GM20431 (cell line): ENCODE results near the gene C16orf95.

Experiments used
- in situ Hi-C: fragments of 300-500 bp; cut with MseI, MboI; formaldehyde crosslinking; loops from one replicate; pipeline ENCODE4 v1.15.0; 2020; ENCODE audit warnings: low sequenced_read_pairs; ENCODE audit not compliant: unreplicated experiment

The C16orf95 gene

DNA sequence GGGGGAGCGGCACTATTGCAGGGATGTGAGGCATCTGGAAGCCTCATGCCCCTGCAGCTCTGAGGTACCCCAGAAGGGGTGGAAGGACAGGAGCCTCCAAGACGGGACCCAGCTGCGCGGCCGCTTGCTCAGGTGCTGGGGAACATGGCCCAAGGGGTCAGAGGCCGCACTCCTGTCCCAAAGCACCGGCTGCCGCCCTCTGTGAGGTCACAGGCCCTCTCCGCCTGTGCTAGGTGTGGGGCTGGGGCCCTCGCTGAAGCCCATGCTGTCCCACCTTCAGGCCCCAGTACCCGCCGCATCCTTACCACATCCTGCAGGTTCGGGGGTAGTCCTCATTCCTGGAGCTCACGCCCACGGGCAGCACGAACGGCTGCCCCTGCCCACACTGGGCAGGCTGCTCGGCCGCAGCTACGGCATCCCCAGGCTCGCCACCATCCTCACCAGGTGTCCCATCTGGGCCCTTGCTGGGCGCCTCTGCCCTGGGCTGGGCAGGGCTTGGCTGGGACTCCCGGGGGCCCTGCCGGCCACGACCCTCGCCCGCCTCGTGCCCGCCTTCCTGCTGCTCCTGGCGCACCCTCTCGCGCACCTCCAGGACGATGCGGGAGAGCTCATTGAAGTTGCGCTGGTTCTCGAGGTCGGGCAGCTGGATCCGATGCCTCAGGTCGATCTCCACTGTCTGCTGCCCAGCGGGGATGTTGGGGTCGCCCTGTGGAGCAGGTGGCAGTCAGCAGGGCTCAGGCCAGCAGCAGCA is 16.6 kb upstream of the C16orf95 start:
- in situ Hi-C loops: no loop called here

DNA sequence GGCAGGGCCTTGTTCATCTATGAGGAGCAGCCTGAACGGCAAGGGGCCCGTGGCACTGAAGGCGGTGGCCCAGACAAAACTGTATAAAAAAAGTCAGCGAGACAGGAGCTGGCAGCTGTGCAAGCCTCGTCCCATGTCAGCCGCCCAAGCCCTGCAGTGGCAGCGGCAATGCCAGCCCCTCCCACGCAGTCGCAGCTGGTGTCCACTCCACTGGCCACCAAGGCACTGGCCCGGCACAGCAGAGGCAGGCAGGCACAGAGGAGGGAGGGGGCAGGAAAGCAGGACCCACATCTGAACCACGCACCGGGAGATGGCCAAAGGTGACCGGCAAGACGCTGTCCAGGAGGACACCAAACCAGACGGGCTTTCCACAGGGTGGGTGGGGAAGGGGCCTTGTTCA is 15.9 kb upstream of the C16orf95 start:
- in situ Hi-C loops: no loop called here

DNA sequence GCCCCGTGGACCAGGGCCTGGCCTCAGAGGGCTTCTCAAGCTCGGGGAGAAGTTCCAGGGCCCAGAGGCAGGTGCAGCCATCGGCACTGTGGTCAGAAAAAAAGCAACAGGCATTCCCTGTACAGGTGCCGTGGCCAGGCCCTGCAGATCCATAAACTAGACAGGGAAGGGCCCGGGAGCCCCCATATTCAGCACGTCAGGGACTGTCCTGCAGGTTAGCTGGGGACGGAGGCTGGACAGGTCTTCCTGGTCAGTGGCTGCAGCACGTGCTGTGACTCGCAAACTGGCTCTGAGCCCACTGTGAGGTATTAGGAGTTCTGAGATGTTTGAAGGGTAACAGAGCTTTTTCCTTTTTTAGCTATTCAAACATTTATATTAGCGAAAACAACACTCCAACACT is 15.0 kb upstream of the C16orf95 start:
- in situ Hi-C loops: no loop called here

DNA sequence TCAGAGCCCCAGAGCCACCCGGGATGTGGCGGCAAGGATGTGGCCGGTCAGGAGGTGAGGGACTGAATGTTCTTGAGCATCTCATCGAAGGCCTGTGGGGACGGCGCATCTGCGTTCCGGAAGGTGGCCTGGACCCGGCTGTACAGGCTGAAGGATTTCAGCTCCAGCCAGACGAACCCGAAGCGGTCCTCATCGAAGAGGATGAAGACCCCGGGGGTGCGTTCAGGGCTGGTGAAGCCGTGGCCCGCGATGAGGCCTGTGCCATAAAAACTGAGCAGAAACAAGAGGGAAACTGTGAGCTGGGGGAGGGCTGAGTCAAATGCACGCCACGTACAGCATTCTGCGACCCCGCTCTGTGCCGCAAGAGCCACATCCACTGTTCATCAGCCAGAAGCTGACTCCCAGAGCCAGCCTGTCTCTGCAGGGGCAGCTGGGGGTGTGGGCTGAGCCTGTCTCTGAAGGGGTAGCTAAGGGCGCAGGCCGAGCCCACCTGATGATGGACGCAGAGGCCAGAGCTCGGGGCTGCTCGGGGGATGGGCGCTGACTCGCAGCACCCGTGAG is 14.1 kb upstream of the C16orf95 start:
- in situ Hi-C loops: no loop called here

DNA sequence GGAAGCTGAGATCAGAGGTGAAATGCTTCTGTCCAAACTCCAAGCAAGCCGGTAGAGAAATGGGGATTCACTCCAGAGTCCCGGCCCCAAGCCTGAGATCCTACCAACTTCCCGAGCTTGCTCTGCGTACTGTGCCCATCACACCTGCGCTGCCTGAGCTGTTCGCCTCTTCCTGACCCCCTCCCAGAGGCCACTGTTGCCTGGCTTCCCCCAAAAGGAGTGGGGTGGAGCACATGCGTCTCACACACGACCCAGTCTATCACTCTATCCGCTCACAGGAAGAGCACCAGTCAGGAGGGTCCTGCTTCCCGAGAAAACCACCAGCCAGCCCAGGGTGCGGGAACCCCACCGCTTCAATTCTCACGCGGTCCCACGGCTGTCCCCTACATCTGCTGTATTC is 13.5 kb upstream of the C16orf95 start:
- in situ Hi-C loops: no loop called here

DNA sequence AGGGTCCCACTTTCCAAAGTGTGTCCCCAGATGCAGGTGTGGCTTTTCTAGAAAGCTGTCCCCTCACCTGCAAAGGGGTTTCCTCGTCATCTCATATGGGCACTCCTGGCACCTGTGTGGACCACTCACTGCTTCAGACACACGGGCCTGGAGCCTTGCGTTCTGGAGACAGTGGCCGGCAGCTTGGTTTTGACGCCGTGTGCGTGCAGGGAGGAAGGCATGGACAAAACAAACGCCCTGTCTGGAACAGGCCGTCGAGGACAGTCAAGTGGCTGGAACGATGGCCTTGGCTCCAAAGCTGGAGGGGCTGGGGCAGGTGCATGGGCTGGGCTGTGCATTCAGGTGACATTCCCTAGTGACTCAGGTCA is 13.0 kb upstream of the C16orf95 start:
- in situ Hi-C loops: no loop called here

DNA sequence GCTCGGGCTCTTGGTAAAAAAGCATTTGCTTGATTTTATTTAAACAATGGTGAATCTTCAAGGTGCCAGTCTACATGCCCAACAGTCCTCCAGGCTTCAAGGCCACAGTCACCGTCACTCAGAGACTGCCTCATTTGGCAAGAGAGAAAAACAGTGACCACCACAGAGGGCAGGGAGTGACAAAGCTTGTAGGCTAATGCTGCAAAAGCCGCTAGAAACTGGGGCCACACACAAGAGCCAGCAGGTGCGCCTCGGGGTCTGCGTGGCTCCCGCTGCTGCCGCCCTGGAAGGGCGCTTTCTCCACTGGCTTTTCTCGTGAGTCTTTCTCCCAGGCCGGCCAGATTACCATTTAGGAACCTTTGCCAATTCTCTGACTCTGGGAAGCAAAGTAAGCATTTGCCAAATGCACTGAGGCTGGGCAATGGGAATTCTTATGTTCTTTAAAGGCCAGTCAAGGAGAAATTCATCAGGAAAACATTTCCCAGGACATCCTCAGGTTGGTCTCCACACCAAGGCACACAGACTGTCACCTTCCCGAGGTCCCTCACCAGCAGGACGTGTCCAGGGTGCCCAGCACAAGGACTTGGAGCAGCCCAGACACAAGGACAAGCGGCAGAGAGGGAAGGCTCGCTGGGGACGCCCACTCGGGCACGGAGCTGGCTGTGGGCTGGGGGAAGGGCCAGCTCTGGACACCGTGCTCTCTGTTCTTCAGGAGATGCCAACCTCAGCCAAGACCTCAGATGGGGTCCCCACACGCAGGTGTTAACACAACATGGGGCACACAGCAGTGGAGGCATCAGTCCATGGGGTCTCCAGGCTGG is 12.5 kb upstream of the C16orf95 start:
- in situ Hi-C loops: no loop called here

DNA sequence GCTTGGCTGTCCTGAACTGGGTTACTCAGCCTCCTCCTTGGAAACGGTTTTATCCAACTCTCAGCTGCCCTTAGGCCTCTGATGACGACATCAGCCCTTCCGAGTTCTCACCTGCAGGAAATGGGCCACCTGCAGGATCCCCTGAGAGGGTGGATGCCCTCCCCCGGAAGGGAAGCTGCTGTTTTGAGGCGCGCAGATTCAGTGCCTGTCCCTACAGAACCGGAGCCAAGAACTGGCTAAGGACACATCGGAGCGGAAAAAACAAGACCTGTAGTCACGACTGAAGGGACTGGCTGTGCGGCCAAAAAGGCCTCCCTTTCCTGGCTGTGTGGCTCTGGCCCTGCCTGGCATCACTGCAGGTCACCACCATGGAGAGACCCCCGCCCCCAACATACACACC is 11.7 kb upstream of the C16orf95 start:
- in situ Hi-C loops: no loop called here

DNA sequence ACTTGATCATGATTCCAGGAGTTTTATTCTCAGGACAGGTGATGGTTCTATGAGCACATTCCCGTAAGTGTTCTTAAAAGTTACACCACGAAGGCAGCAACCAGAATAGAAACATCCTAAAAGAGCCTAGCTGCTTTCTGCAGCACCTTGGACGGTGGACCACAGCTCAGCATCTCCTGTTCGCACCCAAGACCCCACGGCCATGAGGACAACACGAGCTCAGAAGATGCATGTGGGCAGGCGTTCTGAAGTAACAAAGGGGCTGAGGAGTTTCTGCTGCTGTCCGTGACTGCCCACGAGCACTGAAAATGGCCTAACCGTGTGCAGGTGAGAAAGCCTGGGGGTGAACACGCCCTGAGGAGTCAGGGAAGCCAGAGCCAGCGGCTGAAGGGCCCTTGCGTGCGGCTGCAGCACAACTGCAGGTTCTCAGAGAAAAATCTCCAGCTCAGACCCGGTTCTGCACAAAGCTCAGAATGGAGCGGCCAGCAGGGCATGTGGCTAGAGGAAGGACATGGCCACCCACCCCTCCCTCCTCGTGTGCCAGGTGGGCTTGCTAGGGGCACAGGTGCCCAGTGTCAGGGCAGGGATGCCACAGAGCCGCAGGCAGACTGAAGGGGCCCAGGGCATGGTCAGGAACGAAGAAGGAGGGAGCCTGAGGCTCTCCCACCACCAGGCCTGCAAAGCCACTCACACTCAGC is 10.8 kb upstream of the C16orf95 start:
- in situ Hi-C loops: no loop called here

DNA sequence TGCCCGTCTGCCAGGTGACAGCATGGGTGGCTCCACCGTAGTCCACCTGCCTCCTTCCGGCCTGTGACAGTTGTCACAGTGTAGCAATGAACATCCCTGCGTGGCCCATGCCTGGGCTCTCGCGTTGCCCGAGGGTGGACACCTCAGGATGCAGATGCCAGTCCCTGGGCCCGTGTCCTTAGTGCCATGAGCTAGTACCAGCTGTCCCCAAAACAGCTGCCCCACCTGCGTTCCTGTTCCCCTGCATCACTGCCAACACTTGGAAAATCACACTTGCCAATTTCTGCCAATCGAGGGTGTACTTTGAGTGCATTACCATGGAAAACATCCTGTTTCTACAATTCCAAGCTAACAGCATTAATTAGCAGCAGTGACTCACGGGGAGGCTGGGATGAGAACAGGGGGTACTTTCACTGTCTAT is 9.0 kb upstream of the C16orf95 start:
- in situ Hi-C loops: no loop called here

DNA sequence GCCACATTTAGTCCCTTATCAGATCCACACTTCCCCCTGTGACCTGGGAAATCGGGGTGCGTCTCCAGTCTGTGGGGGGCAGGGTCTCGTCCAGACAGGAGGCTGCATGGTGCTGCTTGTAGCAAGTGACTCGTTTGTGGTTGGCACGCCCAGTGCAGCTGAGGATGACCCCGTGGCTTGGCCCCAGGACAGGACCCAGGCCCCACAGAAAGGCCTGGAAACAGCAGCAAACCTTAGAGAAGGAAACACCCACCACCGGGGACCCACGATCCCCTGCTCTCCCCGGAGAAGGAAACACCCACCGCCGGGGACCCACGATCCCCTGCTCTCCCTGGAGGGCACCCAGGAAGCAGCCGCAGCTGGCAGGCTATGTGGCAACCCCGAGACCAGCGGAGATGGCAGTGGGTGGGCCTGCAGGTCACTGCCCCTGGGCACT is 8.2 kb upstream of the C16orf95 start:
- in situ Hi-C loops: no loop called here

DNA sequence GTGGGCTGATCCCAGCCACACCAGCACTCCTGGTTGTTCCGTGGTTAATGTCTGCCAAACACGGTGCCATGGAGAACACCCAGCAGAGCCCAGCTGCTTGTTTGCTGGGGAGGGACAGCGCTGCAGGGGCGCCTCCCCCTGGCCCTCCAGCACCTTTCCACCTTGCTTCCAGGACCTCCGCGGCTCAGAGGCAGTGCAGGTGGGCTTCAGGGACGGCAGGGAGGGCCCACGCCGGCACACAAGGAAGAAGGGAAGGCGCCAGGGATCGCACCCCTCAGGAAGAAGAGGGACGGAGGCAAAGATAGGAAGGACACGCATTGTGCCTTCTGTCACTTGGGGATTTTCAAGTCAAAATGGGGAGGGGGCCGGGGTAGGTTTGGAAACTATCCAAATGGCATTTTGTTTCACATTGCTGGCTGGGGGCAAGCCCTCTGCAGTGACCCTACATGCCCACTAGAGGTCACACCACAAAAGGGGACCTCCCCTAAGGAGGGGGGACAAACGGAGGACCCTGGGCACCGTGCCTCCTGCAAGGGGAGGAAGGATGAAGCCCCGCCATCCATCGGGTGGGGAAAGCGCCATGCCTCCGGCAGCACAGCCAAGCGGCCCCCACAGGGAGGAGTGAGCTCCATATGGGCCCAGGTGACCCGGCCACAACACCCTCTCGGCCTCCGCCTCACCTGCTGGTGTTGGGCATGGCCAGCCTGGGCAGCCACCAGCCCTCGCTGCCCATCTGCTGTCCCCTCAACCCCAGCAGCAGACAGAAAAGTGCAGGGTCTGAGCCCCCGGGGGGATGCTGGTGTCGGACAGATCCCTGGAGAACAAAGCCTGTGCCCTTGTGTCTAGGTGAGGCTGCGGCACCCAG is 7.5 kb upstream of the C16orf95 start:
- in situ Hi-C loops: no loop called here

DNA sequence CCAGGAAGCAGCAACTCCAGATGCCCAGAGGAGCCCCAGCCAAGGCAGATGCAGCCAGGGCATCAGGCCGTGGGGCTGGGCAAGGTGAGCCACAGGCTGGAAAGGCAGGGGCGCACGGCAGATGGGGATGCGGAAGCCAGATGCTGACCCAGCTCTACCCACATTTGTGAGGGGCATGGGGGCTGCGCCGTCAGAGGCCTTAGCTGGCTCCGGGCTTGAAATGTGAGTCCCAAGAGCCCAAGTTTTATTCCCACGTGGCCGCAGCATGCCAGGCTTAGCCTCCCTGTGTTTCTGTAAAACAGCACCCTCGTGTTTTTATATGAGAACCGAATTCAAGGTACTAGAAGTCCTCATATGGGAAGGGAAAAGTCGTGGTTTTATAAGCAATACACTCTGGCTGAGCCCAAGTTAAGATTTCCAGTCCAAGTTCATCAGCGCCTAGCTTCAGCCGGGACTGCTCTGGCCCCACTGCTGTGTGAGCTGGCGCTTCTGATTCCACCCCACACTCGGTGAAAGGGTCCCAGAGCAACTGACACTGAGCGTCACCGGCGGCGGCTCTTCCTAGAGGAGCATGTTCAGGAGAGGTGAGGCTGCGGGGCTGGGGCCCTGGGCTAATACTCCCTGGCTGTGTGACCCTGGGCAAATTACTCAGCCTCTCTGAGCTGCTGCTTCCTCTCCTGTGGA is 6.7 kb upstream of the C16orf95 start:
- in situ Hi-C loops: no loop called here

DNA sequence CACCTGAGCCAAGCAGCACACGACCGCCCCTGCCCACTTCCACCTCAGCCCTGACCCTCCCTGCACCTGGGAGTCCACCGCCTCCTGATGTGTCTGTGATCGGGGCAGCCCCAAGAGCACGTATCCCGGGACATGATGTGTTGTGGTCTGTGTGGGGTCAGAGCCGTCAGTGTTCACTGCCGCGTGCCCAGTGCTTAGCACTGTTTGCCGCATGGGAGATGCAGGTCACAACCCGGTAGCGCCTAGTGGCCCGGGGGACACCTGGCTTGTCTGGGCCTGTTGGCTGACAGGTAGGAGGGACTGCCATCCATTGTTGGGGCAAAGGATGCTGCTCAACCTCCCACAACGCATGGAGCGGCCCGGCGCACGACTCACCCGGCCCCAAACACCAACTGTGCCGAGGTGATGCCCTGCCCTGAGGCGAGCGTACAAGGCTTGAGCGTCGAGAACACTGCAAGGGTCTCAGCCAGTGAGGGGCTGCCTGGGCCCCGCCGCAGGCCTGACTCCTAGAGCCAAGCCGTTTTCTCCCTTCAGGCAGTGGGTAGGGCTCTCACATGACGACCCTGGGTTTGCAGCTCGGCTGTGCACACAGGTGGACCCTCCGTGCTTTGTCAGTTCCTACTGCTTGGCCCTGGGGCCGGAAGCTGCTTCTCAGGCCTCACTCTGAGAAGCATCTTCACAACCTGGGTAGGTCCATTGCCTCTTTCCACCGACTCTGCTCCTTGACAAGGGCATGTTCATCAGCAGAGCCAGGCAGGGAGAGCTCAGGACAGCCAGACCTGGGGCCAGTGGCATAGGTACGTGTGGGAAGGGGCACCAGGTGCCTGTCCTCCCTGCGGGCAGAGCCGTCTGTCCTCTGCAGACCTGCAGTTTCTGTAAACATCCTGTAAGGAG is 5.9 kb upstream of the C16orf95 start:
- in situ Hi-C loops: no loop called here

DNA sequence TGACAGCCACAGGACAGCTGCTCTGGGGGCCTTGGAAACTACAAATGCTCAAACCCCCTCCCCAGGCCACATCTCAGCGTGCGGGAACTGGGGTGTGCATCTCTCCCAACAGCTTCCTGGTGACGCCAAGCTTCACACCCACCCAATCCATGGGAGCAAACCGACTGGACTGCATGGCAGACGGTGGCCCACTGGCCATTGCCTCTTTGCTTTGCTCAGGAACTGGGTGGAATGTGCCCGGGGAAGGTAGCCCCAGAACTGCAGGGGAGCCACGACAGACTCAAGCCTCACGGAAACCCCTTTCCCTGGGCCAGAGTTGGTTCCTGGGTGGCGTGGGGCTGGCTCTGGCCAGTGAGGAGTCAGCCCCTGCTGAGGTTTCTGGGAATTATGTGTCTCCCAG is 5.2 kb upstream of the C16orf95 start:
- in situ Hi-C loops: no loop called here

DNA sequence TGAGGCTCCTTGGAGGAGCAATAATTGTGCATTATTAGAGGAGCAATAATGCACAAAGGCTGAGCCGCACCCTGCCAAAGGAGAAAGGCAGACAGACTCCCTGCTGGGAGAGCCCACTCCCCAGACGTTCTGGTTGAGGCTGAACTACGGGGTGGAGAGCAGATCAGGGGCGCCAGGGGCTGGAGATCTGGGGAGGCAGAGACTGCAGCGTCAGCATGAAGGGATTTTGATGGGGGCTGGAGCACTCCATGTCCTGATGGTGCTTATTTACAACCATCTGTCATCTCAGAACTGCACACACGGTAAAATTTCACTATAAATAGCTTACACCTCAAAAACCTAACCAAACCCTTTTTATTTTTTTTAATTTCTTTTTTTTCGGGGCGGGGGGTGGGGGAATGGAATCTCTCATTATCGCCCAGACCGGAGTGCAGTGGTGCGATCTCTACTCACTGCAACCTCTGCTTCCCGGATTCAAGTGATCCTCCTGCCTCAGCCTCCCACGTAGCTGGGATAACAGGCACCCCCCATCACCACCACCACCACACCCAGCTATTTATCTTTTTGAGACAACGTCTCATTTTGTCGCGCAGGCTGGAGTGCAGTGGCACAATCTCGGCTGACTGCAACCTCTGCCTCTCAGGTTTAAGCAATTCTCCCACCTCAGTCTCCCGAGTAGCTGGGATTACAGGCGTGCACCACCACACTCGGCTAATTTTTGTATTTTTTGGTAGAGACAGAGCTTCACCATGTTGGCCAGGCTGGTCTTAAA is 4.3 kb upstream of the C16orf95 start:
- in situ Hi-C loops: no loop called here

DNA sequence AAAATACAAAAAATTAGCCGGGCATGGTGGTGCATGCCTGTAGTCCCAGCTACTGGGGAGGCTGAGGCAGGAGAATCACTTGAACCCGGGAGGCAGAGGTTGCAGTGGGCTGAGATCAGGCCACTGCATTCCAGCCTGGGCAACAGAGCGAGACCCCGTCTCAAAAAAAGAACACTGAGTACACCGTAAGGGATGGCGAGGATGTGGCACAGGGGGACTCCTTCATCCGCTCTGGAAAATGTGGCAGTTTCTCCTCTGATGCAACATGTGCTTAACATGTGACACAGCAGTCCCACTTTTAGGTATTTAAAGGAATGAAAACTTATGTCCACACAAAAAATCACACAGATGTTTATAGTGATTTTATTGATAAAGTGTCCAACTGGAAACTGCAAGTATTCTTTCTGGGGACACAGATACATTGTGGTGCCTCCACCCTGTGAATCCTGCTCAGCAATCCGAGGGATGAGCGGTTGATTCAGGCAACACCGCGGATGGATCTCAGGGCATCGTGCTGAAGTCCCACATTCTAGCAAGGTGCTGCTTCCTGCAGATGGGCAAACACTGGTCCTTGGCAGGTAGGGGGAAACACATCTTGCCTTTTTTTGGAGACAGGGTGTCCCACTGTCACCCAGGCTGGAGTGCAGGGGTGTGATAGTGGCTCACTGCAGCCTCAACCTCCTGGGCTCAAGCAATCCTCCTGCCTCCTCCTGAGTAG is 3.5 kb upstream of the C16orf95 start:
- in situ Hi-C loops: no loop called here
